Thyroid gland (tissue), 4 donors: Measurements from ENCODE around the gene HIRIP3. TPM values are rescaled to one million over a fixed set of nuclear protein-coding genes. Genes with fewer than 3 reads are reported as not detected.

Experiments used
- DNase-seq, 2 donors: peaks; one replicate each; pipeline ENCODE4 v3.0.0-alpha.2; 2019
- H3K27ac ChIP-seq, 3 donors: fragments of 200-600 bp; sonication (generic); 1 replicate in 2 of 3; 2 replicates in 1 of 3; pipeline ENCODE4 v1.5.1; 2016 to 2019; ENCODE audit warnings: mild to moderate bottlenecking in 1 of 3, moderate library complexity in 1 of 3
- H3K27me3 ChIP-seq: fragments of 200-600 bp; sonication (generic); one replicate; pipeline ENCODE4 v1.5.1; 2019
- H3K36me3 ChIP-seq, 2 donors: fragments of 200-600 bp; sonication (generic); one replicate each; pipeline ENCODE4 v1.5.1; 2016 to 2019
- H3K4me1 ChIP-seq, 2 donors: fragments of 200-600 bp; sonication (generic); one replicate each; pipeline ENCODE4 v1.5.1; 2017 to 2019
- H3K4me3 ChIP-seq, 3 donors: fragments of 200-600 bp; sonication (generic); replicated peaks in 1 of 3; 1 replicate in 2 of 3; 2 replicates in 1 of 3; pipeline ENCODE4 v1.5.1; 2016; ENCODE audit warnings: mild to moderate bottlenecking in 1 of 3
- H3K9me3 ChIP-seq: fragments of 200-600 bp; sonication (generic); one replicate; pipeline ENCODE4 v1.5.1; 2017
- CTCF ChIP-seq, 6 experiments: fragments of 200-600 bp in 3 of 6; fragments of 450-650 bp in 3 of 6; sonication (generic) in 3 of 6; IDR thresholded peaks; one replicate each; pipeline ENCODE4 v1.5.1; 2016 to 2019; ENCODE audit warnings: antibody characterized with exemption in 6 of 6, mild to moderate bottlenecking in 2 of 6, inconsistent platforms in 1 of 6, moderate library complexity in 1 of 6
- POLR2A ChIP-seq, 2 donors: fragments of 450-650 bp; IDR thresholded peaks; one replicate each; pipeline ENCODE4 v1.6.1; 2017; ENCODE audit warnings: antibody characterized with exemption in 2 of 2, mild to moderate bottlenecking in 2 of 2, moderate library complexity in 1 of 2
- WGBS, 2 donors: methylation state at CpG; one replicate each; pipeline ENCODE4 v1.1.5; 2017; 5-methylcytosine and 5-hydroxymethylcytosine counted together
- intact Hi-C: fragments of 100-400 bp; cut with DNase I; formaldehyde crosslinking; loops from one replicate; pipeline ENCODE4 v1.15.1; 2023
- total RNA-seq, 4 donors: library from RNA; depleted of rRNA; stranded (reverse); fragments of >200 nt; gene quantifications; one replicate each; pipeline ENCODE4 v1.2.3, GENCODE V29; 2016

The HIRIP3 gene
- total RNA-seq, 4 donors from 2014 or later: 10.7 to 23.1 (median 18.4) TPM

- WGBS, 2 donors: 77 to 93% methylated on average over 15 to 17 of the region's 17 CpGs
- TF ChIP-seq CTCF (IDR thresholded peaks at IDR 0.05) (no peak), POLR2A (IDR thresholded peaks at IDR 0.05) (no peak)
- H3K27ac ChIP-seq: no peak overlapping the region
- H3K4me3 ChIP-seq: no peak overlapping the region
- no peaks in the 10 kb centered on the region for H3K4me1 ChIP-seq
- DNase-seq: no peak
- intact Hi-C loops: loop anchor here (5.0 kb wide), 1 partner anchor 307 kb away; no protein-coding TSS in a partner anchor
- peaks cover 0 to 2% of the 10 kb centered on the region in 2 donors for H3K36me3 ChIP-seq
- H3K27me3 ChIP-seq: no peaks in the 10 kb centered on the region
- H3K9me3 ChIP-seq: no peaks in the 10 kb centered on the region
Observed at GRCh38 chr16:30003670-30004423, 8.4 kb upstream of the HIRIP3 start.

DNA sequence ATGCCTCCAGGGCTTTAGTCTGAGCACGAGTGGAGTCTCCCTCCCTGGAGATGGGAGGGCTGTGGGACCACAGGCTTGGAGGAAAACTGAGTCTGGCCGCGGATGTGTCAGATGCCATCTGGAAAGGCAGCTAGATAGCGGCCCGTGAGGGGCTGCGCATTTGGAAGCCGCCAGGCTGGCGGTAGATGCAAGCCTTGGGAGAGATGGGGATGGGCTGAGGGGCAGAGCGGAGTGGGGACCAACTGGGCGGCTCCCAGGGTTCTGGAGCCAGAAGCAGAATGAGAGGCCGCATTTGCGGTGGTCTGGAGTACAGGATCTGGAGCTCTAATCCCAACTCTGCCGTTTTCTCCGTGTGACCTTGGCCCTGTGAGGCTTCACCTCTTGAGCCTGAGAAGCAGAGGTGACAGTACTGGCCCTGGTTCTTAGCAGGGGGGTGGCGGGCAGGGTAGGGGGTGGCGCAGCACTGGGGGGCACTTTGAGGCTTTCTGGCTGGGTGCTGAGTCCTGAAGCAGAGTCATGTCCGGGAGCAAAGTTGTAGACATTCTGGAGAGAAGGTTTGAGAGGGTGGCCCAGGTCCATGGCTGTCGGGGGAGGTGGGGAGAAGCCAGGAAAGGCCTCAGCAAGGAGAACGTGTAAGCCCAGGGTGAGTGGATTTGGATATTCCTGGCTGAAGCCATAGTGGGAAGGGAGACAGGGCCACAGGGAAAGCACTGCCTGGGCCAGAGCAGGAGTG lies 7.4 kb upstream of the HIRIP3 start:
- intact Hi-C loops: loop anchor here (5.0 kb wide), 1 partner anchor 305 kb away; no protein-coding TSS in a partner anchor
- Histone ChIP-seq H3K27me3 (no peaks in the 10 kb centered on the region), H3K36me3 (peaks cover 0 to 2% of the 10 kb centered on the region in 2 donors), H3K4me3 (no peak overlapping the region), H3K4me1 (no peaks in the 10 kb centered on the region), H3K27ac (no peak overlapping the region), H3K9me3 (no peaks in the 10 kb centered on the region)
- TF ChIP-seq POLR2A (IDR thresholded peaks at IDR 0.05): no peak
- TF ChIP-seq CTCF (IDR thresholded peaks at IDR 0.05): no peak
- no peak for DNase-seq
- WGBS, 2 donors: 87 to 90% methylated on average over 18 to 19 of the region's 19 CpGs

GRCh38 chr16:30000735-30001631 lies 5.6 kb upstream of the HIRIP3 start:
- Histone ChIP-seq H3K27me3 (no peaks in the 10 kb centered on the region), H3K4me3 (no peak overlapping the region), H3K9me3 (no peaks in the 10 kb centered on the region), H3K36me3 (peaks cover 0 to 2% of the 10 kb centered on the region in 2 donors), H3K4me1 (peaks cover 4 to 6% of the 10 kb centered on the region in 2 donors), H3K27ac (no peak overlapping the region)
- WGBS, 2 donors: 86 to 87% methylated on average over 33 of the region's 33 CpGs
- intact Hi-C loops: loop anchor here (5.0 kb wide), 1 partner anchor 304 kb away; no protein-coding TSS in a partner anchor
- no peak for DNase-seq
- TF ChIP-seq POLR2A (IDR thresholded peaks at IDR 0.05) (no peak), CTCF (IDR thresholded peaks at IDR 0.05) (no peak)

DNA sequence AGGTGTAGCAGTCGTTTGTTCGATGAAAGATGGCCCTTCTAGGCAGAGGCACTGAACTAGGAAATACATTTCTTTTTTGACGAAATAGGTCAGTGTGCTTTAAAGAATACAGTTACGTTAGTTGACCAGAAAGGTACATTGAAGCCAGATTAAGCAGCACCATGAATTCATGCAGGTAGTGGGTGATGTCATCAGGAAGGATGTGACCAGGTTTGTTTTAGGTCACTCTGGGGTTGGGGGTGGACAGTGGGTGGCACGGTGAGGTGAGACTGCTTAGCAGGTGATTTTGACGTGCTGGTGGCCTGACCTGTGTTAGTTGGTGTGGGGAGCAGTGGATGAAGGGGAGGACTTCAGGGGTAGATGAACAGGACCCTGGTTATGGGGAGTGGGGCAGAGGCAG lies 4.2 kb upstream of the HIRIP3 start:
- intact Hi-C loops: loop anchor here (5.0 kb wide), 1 partner anchor 302 kb away; no protein-coding TSS in a partner anchor
- H3K4me3 ChIP-seq: no peak overlapping the region
- peaks cover 10 to 12% of the 10 kb centered on the region in 2 donors for H3K4me1 ChIP-seq
- H3K27me3 ChIP-seq: no peaks in the 10 kb centered on the region
- no peaks in the 10 kb centered on the region for H3K9me3 ChIP-seq
- TF ChIP-seq POLR2A (IDR thresholded peaks at IDR 0.05) (no peak), CTCF (IDR thresholded peaks at IDR 0.05) (no peak)
- no peak overlapping the region for H3K27ac ChIP-seq
- 93% methylated on average over 6 of the region's 6 CpGs for WGBS, 2 donors
- DNase-seq: no peak
- H3K36me3 ChIP-seq: peaks cover 0 to 2% of the 10 kb centered on the region in 2 donors
